Aorta (tissue), 5 donors: Measurements from ENCODE around the gene GPR132. TPM values are rescaled to one million over a fixed set of nuclear protein-coding genes. Genes with fewer than 3 reads are reported as not detected.
"Not testable (repeated sequence)": the region's sequence is repeated elsewhere in the genome, so short reads cannot be mapped to it uniquely, and the experiment has no call there.

ENCODE experiments used
- ATAC-seq: fragments of 200-7000 bp; cut with Tn5 transposase; one replicate; pipeline ENCODE4 v1.9.1; 2022; ENCODE audit warnings: moderate library complexity; ENCODE audit not compliant: low FRiP score
- DNase-seq, 2 donors: peaks; one replicate each; pipeline ENCODE4 v3.0.0-alpha.2; 2020
- H3K27ac ChIP-seq, 2 donors: one replicate each; pipeline ENCODE4 v1.5.1; 2013; ENCODE audit warnings: low read length in 2 of 2, mild to moderate bottlenecking in 2 of 2, moderate library complexity in 2 of 2, control low read depth in 1 of 2, inconsistent platforms in 1 of 2, low read depth in 1 of 2
- H3K27me3 ChIP-seq, 2 donors: one replicate each; pipeline ENCODE4 v1.6.1; 2013; ENCODE audit warnings: control low read depth in 1 of 2, low read length in 1 of 2, mild to moderate bottlenecking in 1 of 2, moderate library complexity in 1 of 2; ENCODE audit not compliant: insufficient read depth in 2 of 2, control insufficient read depth in 1 of 2
- H3K36me3 ChIP-seq, 2 donors: one replicate each; pipeline ENCODE4 v1.6.1; 2013; ENCODE audit warnings: control low read depth in 1 of 2, low read length in 1 of 2, mild to moderate bottlenecking in 1 of 2; ENCODE audit not compliant: insufficient read depth in 2 of 2, control insufficient read depth in 1 of 2
- H3K4me1 ChIP-seq, 2 donors: one replicate each; pipeline ENCODE4 v1.6.1; 2013; ENCODE audit warnings: low read length in 2 of 2, control low read depth in 1 of 2, mild to moderate bottlenecking in 1 of 2, moderate library complexity in 1 of 2; ENCODE audit not compliant: insufficient read depth in 2 of 2, control insufficient read depth in 1 of 2
- H3K4me3 ChIP-seq, 2 donors: one replicate each; pipeline ENCODE4 v1.5.1; 2013; ENCODE audit warnings: low read length in 2 of 2, control low read depth in 1 of 2, mild to moderate bottlenecking in 1 of 2
- H3K9me3 ChIP-seq: one replicate; pipeline ENCODE4 v1.6.1; 2013; ENCODE audit warnings: mild to moderate bottlenecking, low read length; ENCODE audit not compliant: control insufficient read depth
- WGBS, 2 donors: extraction: QIAGEN DNeasy Blood & Tissue Kit; methylation state at CpG; one replicate each; pipeline ENCODE4 v1.1.7; 2013; 5-methylcytosine and 5-hydroxymethylcytosine counted together
- intact Hi-C, 2 donors: fragments of 100-400 bp; cut with DNase I; formaldehyde crosslinking; loops; one replicate each; pipeline versions ENCODE4 v1.14.2 to v1.15.0; 2022
- long read RNA-seq, 2 donors: library from polyadenylated mRNA; unstranded; transcript quantifications; one replicate each; pipeline ENCODE4 v2.0.0, GENCODE V29; 2020 to 2021
- polyA plus RNA-seq, 2 donors: library from polyadenylated mRNA; stranded (reverse); fragments of 200-250 nt; gene quantifications; one replicate each; pipeline ENCODE4 v1.2.3, GENCODE V29; 2013
- total RNA-seq, 2 donors: library from RNA; stranded (reverse); fragmentation: NEBNext Ultra II Directional; extraction: Animal tissue kit (Norgen Biotek cat#: 25700); gene quantifications; one replicate each; pipeline ENCODE4 v1.2.1, GENCODE V29; 2021
- donor health status: healthy with polysubstance abuse.
- donor health status: Bipolar disorder and iron deficiency.
- donor health status: DM: no; HTN: no; CAD: no.
- donor health status: DM: no; HTN: no; CAD: no.
- donor health status: DM: yes; HTN: yes; CAD: no.

GPR132 gene
- 1 to 10 TPM; 2.9 to 5.0 TPM for total RNA-seq
- 1 to 10 TPM in 1 of 2 donors, not detected in 1; 1.0 TPM for polyA plus RNA-seq
- long read RNA-seq, donor 1, partial matches to known transcripts = 0 of 7 reads
- long read RNA-seq, donor 1, other reads (novel, unspliced or antisense) = 5 of 7 reads
- long read RNA-seq, donor 2, partial matches to known transcripts = 0 of 1 reads
- long read RNA-seq, donor 2, other reads (novel, unspliced or antisense) = 0 of 1 reads

DNA sequence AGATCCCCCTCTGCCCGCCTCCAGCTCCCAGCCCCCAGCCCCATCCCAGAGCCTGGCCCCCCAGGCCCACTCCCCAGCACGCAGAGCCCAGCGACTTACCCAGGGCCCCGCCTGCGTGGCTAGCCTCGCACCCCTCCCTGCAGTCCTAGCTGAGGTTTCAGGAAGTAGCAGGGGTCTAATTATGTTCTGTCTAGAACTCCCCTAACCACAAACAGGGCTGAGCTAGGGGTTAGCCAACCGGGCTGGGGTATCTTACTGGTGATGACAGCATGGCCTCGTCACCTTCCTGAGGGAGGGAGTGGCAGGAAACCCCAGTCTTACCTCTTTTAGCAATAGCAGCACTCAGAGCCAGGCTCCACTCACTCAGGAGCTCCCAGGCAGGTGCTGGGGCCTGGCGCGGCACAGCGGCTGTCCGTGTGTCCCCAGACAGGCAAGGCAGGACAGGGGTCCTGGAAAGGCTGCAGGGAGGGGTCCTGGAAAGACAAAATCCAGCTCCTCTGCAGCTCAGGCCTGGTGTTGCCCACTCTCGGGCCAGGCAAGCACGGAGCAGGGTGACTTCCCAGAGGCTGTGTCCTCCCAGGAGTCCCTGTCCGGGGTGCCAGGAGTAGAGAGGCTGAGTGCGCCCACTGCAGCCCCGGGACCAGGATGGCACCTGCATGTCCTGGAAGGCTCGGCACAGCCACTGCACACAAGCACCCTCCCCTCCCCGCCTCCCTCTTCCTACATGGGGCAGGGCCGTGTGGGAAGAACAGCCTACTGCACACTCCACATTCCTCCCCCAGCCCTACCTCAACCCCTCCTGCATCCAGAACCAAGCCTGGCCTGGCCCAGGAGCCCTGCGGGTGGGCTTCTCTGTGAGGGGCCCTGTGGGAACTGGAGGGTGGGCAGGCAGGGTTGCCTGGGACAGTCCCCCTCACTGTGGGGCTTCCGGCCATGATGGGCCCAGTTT is at the start of gene GPR132:
Gene GPR132 (minus strand): TSS at position 151 of the 949 bp plus-strand sequence. CDS start 10,010 bp downstream, outside the sequence.
- Histone ChIP-seq H3K36me3 (no peaks in the 10 kb centered on the region), H3K27ac (no peak within 1 kb of the TSS), H3K9me3 (no peaks in the 10 kb centered on the region), H3K27me3 (no peaks in the 10 kb centered on the region), H3K4me3 (no peak within 1 kb of the TSS), H3K4me1 (no peaks in the 10 kb centered on the region)
- peak; percentile 67 to 78 for DNase-seq
- intact Hi-C loops = no loop called here
- ATAC-seq = peak; percentile 17
- WGBS, 2 donors = 76 to 81% methylated on average over 21 to 22 of the region's 22 CpGs

DNA sequence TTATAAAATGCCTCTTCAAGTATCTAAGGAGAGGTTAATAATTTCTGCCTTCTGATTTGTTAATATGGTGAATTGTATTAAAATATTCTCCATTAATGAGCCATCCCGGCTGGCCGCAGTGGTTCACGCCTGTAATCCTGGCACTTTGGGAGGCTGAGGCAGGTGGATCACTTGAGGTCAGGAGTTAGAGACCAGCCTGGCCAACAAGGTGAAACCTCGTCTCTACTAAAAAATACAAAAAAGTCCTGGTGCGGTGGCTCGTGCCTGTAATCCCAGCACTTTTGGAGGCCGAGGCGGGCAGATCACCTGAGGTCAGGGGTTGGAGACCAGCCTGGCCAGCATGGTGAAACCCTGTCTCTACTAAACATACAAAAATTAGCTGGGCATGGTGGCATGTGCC is 44.0 kb upstream of the GPR132 start:
- H3K4me1 ChIP-seq, H3K27me3 ChIP-seq, ATAC-seq, H3K36me3 ChIP-seq, H3K9me3 ChIP-seq, H3K4me3 ChIP-seq, intact Hi-C loops, H3K27ac ChIP-seq: not testable (repeated sequence)
- WGBS, 2 donors = 89 to 90% methylated on average over 8 of the region's 8 CpGs
- peak in 1 of 2 donors; percentile 45 for DNase-seq

DNA sequence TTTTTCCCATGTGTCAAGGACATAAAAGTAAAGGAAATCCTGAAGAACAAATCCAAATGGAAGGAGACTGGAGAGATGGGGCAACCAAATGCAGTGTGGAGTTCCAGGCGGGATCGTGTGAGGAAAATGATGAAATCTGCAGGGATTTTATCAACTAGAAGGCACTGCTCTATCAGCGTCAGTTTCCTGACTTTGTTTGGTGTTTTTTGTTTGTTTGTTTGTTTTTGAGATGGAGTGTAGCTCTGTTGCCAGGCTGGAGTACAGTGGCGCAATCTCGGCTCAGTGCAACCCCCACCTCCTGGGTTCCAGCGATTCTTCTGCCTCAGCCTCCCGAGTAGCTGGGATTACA is 43.3 kb upstream of the GPR132 start:
- no peak overlapping the region for H3K4me3 ChIP-seq
- ATAC-seq (no peak), DNase-seq (peak in 1 of 2 donors; percentile 20)
- WGBS, 2 donors = 85 to 86% methylated on average over 7 of the region's 7 CpGs
- no peaks in the 10 kb centered on the region for H3K36me3 ChIP-seq
- H3K27me3 ChIP-seq = no peaks in the 10 kb centered on the region
- intact Hi-C loops = no loop called here
- H3K4me1 ChIP-seq = no peaks in the 10 kb centered on the region
- no peak overlapping the region for H3K27ac ChIP-seq
- H3K9me3 ChIP-seq = no peaks in the 10 kb centered on the region

DNA sequence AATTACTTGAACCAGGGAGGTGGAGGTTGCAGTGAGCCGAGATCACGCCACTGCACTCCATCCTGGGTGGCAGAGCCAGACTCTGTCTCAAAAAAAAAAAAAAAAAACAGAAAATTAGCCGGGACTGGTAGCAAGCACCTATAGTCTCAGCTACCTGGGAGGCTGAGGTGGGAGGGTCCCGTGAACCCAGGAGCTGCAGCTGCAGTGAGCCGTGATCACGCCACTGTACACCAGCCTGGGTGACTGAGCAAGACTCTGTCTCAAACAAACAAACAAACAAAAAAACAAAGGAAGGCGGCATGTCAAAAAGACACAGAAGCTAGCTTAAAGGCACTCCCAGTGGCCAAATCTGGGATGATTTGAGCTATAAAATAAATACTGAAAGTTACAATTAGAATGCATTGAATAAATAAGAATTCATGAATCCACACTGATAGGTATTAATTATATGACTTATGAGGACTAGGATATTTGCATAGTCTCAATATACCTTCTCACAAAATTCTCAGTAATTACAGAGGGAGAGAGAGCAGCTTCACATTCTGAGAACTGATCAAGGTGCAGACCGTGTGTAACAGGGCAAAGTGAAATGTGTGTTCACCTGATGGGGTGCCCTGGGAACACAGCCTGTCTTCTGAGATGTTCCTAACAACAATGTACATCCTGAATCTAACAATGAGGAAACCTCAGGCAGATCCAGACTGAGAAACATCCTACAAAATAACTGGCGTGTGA is 42.7 kb upstream of the GPR132 start:
- H3K4me3 ChIP-seq = no peak overlapping the region
- no peaks in the 10 kb centered on the region for H3K36me3 ChIP-seq
- H3K4me1 ChIP-seq = no peaks in the 10 kb centered on the region
- no peak overlapping the region for H3K27ac ChIP-seq
- H3K9me3 ChIP-seq = no peaks in the 10 kb centered on the region
- ATAC-seq = no peak
- H3K27me3 ChIP-seq = no peaks in the 10 kb centered on the region
- 72 to 74% methylated on average over 9 of the region's 9 CpGs for WGBS, 2 donors
- intact Hi-C loops = no loop called here
- DNase-seq = peak in 1 of 2 donors; percentile 21

DNA sequence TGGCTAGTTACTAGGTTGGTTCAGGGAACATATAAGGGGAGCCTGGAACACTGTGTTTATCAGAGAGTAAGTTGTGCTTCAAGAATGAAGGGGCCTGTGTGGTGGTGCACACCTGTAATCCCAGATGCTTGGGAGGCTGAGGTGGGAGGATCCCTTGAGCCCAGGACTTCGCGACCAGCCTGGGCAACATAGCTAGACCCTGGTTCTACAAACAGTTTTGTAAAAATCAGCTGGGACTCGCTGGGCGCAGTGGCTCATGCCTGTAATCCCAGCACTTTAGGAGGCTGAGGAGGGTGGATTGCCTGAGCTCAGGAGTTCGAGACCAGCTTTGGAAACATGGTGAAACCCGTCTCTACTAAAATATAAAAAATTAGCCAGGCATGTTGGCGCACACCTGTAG is 42.1 kb upstream of the GPR132 start:
- H3K27ac ChIP-seq = no peak overlapping the region
- no peaks in the 10 kb centered on the region for H3K9me3 ChIP-seq
- no peaks in the 10 kb centered on the region for H3K4me1 ChIP-seq
- ATAC-seq (no peak), DNase-seq (peak in 1 of 2 donors; percentile 25)
- no peaks in the 10 kb centered on the region for H3K36me3 ChIP-seq
- no peak overlapping the region for H3K4me3 ChIP-seq
- intact Hi-C loops = no loop called here
- H3K27me3 ChIP-seq = no peaks in the 10 kb centered on the region
- WGBS, 2 donors = 89 to 90% methylated on average over 7 of the region's 7 CpGs

DNA sequence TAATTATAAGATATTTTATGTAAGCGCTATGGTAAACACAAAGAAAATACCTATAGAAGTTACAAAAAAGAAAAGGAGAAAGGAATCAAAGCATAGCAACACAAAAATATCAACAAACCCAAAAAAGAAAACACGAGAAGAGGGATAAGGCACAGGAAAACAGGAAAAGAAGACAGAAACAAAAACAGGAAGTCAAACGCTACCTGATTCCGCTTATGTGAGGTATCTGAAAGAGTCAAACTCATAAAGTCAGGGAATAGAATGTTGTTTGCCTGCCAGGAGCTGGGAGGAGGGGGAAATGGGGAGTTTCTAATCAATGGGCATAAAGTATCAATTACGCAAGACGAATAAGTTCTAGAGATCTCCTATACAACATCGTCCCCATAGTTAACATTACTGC is 39.9 kb upstream of the GPR132 start:
- Histone ChIP-seq H3K4me1 (no peaks in the 10 kb centered on the region), H3K9me3 (no peaks in the 10 kb centered on the region), H3K27ac (no peak overlapping the region), H3K36me3 (no peaks in the 10 kb centered on the region), H3K27me3 (no peaks in the 10 kb centered on the region), H3K4me3 (no peak overlapping the region)
- DNase-seq (no peak), ATAC-seq (no peak)
- WGBS, 2 donors = 69 to 74% methylated on average over 7 of the region's 7 CpGs
- intact Hi-C loops = no loop called here

DNA sequence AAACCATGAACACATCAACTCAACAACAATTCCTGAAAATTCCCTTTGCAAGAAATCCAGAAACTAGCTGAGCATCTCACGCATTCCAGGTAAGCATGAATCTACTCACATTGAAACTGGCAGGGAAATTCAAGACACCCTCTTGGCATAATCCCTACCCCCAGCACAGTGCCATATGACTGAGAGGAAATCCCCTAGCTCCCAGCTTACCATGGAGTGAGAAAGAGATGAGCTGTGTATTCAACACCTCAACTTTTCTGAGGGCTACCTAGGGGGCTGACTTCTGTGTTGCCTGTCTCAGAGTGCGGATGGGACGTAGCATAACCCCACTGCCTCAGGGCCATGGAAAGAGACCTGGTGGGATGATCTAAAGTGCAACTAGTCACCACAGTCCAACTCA is 37.7 kb upstream of the GPR132 start:
- DNase-seq (no peak), ATAC-seq (no peak)
- H3K36me3 ChIP-seq = no peaks in the 10 kb centered on the region
- no peak overlapping the region for H3K27ac ChIP-seq
- H3K4me1 ChIP-seq = no peaks in the 10 kb centered on the region
- peaks cover 3% of the 10 kb centered on the region for H3K9me3 ChIP-seq
- H3K27me3 ChIP-seq = no peaks in the 10 kb centered on the region
- no peak overlapping the region for H3K4me3 ChIP-seq
- WGBS, 2 donors = 94 to 97% methylated on average over 3 of the region's 3 CpGs
- intact Hi-C loops = no loop called here

- no peaks in the 10 kb centered on the region for H3K36me3 ChIP-seq
- H3K9me3 ChIP-seq = peaks cover 3% of the 10 kb centered on the region
- intact Hi-C loops = no loop called here
- DNase-seq = peak in 1 of 2 donors; percentile 14
- H3K27ac ChIP-seq = no peak overlapping the region
- H3K4me3 ChIP-seq = no peak overlapping the region
- no peaks in the 10 kb centered on the region for H3K4me1 ChIP-seq
- 92 to 94% methylated on average over 7 of the region's 7 CpGs for WGBS, 2 donors
- no peaks in the 10 kb centered on the region for H3K27me3 ChIP-seq
- ATAC-seq = no peak
Measured at GRCh38 chr14:105102361-105102870, 37.2 kb upstream of the GPR132 start.
